Stimulated activated CD8-positive, alpha-beta memory T cell treated with anti-CD3 and anti-CD28 coated beads, Interleukin-4, amount 100 ng/mL, for 4 hours (primary cell): ENCODE data around the gene ACSS3.
"Not testable (repeated sequence)": the region's sequence is repeated elsewhere in the genome, so short reads cannot be mapped to it uniquely, and the experiment has no call there.

Experiments used
- DNase-seq, 2 donors: peaks; one replicate each; pipeline ENCODE4 v3.0.0-alpha.2; 2020; ENCODE audit warnings: low read depth in 2 of 2, low spot score in 1 of 2

Gene ACSS3, protein sequence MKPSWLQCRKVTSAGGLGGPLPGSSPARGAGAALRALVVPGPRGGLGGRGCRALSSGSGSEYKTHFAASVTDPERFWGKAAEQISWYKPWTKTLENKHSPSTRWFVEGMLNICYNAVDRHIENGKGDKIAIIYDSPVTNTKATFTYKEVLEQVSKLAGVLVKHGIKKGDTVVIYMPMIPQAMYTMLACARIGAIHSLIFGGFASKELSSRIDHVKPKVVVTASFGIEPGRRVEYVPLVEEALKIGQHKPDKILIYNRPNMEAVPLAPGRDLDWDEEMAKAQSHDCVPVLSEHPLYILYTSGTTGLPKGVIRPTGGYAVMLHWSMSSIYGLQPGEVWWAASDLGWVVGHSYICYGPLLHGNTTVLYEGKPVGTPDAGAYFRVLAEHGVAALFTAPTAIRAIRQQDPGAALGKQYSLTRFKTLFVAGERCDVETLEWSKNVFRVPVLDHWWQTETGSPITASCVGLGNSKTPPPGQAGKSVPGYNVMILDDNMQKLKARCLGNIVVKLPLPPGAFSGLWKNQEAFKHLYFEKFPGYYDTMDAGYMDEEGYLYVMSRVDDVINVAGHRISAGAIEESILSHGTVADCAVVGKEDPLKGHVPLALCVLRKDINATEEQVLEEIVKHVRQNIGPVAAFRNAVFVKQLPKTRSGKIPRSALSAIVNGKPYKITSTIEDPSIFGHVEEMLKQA

DNA sequence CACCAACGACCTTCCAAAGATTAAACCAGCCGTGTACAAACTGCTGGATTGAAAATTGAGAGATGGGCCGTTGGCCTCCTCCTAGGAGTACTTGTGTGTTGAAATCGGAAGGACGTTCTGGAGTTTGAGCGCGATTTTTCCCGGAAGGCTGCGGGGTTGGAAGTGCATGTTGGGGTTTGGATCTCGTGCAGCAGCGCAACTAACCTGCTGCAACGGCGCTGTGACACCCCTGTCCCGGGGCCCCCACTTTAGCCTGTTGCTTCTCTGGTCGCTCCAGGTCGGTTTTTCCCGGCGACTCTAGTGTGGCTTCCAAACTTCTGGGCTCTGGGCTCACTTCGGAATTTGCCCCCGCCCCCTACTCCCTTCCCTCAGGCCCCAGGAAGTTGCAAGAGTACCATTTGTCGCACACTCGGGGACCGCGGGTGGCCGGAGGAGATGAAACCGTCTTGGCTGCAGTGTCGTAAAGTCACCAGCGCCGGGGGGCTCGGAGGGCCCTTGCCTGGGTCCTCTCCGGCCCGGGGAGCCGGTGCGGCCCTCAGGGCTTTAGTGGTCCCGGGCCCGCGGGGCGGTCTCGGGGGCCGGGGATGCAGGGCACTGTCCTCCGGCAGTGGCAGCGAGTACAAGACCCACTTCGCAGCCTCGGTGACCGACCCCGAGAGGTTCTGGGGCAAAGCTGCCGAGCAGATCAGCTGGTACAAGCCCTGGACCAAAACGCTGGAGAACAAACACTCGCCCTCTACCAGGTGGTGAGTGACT, at the start of gene ACSS3:
TSS of gene ACSS3 (plus strand) at position 394 of the 756 bp plus-strand sequence. CDS start at position 436, 42 bp downstream.
- DNase-seq: no peak

DNA sequence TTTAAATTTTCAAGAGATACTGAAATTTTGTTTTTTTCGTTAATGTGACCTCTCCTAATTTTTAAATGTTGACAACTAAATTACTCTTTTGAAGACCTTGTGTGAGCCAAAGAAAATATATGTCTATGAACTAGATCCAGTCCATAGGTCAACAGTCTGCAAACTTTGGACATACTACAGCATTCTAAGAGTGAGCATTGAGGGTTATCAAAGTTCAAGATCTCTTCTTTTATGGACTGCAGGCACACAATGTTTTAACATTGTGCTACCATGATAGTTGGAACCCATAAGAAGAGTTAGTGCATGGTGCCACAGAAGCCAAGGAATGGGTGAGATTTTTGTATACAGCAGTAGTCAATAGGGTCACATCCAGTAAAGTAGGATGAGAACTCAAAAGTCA, 43.0 kb upstream of the ACSS3 start:
- DNase-seq: no peak

DNA sequence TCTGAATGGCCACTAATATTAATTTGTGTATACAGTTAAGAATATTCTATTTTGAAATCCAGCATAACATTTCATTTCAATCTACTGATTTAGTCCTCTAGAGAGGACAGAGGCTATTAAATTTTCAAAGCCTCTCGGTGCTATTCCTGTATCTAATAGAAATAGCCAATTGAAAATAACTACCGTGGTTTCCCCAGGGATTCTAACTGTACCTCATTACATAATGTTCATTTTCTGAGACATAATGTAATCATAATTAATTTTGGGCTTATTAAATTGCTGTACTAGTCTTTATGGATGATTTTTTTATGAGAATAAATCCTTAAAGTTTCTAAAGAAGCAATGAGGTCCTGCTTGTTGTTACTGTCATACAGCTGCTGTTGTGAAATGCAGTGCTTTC, 38.6 kb upstream of the ACSS3 start:
- no peak for DNase-seq

DNA sequence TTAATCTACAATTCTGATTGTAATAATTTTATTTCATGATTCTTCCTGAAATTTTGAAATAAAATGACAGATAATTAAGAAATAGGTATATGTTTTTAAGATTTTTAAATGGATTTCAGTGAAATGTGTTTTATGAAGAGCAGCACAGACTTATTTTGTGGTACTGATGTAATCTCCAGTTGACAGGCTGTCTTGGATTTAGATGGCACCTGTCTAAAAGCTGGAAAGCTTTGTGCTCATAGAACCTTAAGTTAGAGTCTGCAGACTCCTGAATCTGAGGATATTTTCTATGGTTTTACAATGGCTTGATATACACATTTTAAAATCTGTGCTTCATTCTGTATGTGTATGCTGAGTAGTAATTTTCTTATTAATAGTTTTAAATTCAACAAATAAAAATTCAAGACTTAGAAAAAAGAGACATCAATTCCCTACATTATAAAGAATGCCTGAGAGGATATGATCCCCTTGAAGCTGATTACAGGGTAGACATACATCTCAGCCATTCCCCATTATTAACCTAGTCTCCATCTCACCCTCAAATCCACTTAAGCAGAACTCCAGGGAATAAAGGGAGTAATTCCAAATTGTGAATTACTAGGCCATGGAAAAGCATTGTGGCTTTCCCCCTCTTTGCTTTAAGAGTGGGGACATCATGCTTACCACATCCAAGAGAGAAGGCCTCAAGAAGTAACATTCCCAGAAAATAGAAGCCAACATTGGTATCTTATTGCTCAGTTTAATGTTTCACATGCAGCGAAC, 33.7 kb upstream of the ACSS3 start:
- no peak for DNase-seq

DNA sequence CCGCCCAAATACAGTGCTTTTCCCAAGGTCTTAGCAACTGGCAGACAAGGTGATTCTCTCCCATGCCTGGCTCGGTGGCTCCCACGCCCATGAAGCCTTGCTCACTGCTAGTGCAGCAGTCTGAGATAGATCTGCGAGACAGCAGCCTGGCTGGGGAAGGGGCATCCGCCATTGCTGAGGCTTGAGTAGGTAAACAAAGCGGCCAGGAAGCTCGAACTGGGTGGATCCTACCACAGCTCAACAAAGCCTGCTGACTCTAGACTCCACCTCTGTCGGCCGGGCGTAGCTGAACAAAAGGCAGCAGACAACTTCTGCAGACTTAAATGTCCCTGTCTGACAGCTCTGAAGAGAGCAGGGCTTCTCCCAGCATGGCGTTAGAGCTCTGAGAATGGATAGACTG, 12.9 kb upstream of the ACSS3 start:
- not testable (repeated sequence) for DNase-seq

DNA sequence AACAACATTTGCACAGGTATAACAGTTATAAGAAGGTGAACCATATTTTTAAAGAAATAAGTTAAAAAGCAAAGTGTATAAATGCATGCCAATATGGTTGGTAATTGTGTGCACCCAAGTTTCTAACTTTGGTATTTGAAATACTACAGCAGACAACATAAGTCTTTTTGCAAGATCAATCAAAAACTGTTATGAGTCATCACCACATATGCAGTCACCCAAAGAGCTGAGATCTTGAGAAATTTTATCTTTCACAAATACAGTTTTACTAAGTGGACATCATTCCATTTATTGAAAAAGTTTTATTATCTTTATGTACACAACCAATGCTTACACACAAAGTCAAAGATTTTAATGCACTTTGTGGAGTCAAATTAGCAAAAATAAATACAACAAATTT, 7.0 kb upstream of the ACSS3 start:
- no peak for DNase-seq

DNA sequence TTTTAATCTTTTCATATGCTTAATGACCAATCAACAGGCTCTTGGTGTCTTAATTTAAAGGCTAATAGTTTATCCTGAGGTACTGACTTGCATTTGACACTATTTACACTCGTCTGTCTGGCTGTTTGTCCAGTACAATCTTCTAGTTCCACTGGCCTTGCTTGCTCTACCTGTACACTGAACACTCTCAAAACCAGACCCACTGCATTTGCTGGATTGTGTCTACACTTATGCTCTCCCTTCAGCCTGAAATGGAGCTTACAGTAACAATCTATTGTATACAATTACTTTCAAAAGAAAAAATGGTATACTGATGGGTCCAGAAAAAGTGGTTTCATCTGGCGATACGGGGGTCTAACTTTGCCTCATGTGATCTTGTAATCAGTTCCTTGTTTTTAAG, 2.3 kb upstream of the ACSS3 start:
- no peak for DNase-seq

DNA sequence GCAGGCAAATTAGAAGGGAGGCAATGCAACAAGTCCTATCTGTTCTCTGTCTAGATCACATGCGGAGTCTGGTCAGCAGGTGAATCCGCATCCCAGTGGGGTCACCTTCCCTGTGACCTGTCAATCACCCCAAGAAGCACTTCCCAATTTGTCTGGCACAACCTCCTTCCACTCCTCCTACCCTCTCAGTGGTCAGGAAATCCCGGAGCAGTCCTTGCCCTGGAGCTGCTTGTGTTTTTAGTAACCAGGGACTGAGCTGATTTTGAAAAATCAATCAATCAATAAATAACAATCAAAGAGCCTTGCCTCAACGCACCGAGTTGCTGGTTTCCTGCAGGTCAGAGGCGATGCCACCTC, 572 bp upstream of the ACSS3 start:
- DNase-seq: no peak

DNA sequence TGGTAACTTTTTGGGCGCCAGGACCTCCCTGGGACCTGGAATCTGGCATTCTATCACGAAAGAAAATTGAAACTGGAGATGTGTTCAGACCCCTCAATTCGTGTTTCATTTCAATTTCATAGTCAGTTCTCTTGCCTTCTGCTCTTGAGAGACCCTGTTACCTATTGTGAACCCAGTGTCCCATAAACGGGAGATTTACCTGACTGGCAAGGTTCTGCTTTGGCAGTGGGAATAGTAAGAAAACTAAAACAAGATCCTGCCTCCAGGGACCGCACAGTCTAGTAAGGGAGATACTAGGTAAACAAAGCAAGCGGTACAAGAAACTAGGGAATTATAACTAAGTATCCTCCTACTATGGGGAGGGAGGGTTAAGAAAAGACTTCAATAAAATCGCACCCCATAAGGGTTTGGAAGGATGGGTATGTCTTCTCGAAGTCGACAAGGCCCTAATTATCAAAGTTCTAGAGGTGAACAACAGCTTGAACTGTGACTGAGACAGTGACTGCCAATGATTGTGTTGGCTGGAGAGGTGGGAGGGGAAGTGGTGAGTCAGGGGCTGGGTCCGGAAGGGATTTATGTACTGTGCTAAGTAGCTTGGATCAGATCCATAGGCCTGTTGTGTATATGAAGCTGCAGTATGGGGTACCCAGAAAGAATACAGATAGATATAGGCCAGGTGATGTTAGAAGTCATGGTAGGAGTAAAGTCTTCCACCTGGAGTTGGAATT, 754 bp downstream of the ACSS3 start:
- DNase-seq: no peak

DNA sequence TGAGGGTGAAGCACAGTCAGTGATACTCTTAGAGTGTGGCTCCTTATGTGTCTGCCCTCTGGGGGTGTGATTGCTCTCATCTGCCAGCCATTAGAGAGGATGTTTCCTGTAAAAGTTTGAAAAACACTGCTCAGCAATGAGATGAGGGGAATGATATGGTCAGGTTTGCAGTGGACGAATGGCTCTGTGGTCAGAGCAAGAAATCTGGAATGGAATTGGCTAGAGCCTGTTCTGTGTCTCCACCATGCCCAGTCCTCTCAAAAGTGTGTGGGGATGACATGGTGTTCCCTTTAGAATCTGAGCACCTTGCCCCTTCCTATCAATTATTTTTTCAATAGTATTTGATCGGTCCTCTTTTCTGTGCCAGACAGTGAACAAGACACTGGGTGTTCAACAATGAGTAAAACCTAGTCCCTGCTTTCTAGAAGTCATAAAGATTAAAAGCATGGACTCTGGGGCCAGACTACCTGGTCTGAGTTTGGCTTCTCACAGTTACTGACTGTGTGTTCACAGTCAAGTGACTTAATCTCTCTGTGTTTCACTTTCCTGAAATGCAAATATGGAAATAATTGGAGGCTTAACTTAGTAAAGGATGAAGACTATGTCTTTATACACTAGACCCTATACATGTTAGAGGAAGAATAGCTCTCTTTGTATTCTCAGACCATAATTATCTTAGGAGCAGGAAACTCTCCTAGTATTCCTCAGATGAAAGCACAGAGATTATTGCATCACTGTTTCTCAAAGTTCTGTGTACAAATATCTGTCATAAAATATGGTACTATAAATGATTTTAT, 1.6 kb downstream of the ACSS3 start:
- DNase-seq: no peak

DNA sequence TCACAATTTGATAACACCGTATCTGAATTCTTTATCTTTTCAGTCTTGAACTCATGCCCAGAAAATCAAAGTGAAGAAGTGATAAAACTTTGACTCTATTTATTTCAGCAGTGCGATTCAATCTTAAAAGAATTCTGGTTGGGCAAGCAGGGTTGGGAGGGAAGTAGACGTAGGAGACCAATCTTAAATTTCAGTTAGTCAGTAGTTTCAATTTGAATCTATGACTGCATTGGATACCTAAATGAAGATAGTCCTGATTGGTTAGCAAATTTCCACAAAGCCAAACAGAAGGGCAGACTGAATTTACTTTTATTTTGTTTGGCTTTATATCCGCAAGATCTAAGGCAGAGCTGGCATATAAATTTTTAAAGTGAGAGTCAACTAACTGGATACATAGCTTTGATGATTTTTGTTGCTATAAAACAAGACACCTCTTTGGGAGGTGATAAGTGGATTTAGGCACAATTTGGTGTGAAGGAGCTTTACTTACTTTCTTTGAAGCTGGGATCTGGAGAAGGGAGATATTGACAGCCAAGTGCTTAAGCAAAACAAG, 2.6 kb downstream of the ACSS3 start:
- no peak for DNase-seq

DNA sequence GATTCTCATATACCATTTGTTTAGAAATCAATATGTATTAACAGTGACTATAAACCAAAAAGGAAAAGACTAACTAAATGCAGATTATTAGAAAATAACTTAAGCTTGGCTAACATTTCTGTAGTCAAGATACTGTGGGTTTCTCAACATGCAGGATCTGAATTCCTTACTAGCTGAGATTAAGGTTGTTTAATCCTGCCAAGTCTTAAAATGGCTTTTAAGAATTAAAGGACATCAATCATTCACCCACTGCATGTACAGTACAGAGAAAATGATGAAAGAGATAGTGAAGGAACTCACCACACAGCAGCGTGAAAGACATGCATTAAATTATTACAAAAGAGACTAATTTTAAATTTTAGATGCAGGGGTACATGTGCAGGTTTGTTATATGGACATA, 3.8 kb downstream of the ACSS3 start:
- DNase-seq: no peak

DNA sequence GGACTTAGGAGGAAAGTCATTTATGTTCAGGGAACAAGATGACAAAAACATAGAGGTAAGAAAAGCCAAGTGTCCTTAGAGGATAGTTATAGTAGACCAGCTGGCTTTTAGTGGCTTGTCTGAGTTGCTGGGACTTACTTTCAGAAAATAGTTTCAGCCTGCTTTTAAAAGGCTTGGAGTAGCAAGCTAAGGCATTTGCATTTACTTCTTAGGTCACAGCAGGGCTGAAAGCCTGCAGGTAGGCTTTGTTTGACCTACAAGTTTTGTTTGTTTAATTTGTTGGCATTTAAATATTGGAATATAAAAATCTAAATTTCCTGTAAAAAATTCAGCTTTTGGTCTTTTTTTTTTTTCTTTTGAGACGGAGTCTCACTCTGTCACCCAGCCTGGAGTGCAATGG, 5.1 kb downstream of the ACSS3 start:
- no peak for DNase-seq

DNA sequence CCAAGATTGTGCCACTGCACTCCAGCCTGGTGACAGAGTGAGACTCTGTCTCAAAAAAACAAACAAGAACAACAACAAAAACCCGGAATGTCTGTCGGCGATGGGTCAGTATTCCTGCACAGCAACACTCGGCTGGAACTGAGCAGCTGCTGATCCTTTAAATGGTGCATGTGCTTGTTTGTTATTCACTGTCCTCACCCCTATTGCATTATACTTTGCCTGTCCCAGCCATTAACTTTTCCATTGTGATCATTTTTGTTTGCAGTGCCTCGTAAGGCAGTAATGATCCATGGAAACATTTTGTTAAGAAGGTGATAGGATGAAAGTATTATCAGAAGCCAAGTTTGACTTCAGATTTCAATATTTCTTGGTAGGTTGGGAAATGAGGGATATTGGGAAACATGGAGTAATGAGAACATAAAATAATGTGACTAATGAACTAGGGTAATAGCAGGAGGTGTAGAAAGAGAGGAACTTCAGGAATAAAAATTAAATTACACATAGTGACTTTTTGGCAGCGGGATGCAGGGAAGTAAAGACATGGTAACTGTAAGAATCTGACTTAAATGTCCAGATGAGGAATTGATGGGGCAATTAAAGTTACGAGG, 6.1 kb downstream of the ACSS3 start:
- DNase-seq: no peak

DNA sequence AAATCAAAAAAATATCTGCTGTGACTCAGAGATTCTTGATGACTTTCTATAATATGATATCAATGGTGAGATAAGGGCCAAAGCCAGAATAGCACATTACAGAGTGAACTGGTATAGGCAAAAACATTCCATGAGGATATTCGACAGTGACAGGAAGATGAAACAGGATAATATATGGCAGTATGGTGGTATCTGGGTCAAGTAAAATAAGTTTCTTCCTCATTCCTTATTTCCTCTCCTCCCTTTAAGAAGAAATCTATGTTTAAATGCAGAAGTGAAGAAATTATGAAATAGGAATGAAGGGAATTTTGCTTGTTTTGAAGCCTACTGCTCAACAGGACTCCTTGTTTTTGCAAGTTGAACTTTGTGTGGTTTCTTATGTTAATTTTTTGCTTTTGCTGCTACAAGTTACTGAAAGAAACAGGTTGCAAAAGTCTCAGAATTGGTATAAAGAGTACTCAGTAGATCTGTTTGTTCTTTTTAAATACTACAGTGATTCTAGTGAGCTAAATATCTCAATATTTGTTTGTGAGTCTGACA, 7.0 kb downstream of the ACSS3 start:
- no peak for DNase-seq

DNA sequence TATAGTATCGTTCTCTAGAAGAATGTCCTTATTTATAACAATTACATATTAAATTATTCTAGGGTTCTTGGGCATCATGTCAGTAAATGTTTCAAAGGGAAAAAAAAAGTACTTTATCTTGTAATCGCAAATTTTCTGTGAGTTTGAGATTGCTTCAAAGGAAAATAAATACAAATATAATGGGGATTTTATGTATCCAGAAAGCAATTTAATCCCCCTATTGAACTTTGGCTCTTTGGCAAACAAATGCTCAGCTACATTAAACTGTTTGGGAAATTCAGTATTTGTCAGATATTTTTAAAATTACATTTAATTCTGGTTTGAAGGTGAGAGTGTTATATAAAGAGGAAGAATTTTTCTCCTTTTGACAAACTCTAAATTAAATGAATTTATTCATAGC, 8.0 kb downstream of the ACSS3 start:
- DNase-seq: no peak

DNA sequence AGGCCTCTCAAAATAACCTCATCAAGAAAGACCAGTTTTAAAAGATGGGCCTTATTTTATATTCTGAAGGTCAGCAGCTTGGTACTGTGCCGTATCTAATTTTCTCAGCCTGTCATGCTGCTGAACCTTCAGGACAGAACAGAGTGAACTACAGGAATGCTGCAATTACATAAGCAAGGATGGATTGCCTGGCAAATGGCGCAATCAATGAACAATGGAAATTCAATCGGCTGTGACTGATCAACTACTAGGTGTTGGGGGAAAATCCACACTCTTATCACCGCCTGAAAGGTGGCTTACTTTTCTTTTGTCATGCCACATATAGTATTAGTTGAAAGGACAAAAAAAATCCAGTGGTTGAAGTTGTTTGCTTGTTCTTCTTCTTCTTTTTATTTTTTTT, 8.5 kb downstream of the ACSS3 start:
- no peak for DNase-seq

DNA sequence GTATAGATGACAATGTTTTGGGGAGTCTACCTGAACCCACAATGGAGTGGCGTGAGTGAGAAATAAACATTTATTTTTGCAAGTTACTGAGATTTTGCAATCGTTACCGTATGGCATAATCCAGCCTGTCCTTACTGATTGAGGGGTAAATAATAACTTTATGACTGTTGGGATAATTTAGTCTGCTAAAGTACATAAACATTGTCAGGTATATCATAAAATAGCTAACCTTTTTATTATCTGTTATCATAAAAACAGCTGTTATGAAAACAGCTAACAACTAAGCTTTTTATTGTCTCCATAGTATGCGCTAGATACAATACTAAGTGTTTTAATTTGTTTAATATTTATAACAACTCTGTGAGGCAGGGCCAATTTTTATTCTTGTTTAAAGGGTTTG, 10.3 kb downstream of the ACSS3 start:
- no peak for DNase-seq

DNA sequence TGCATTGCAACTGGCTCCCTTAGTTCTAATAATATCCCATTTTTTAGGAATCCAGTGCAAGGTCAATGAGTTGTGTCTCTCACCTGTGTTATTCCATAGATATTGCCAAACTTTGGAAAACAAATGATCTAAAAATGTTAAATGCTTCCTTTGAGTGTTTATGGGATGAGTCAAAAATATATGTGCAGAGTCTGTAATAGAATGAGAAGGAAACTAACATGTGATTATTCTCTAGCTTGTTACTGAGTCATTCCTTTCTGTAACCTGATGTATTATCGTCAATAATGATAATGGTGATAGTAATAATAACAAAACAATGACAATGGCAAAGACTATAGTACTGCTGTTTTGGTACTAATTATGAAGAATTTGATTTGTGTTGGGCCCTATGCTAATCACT, 11.5 kb downstream of the ACSS3 start:
- DNase-seq: no peak
